ENCODE measurements around the gene MCF2L.

The MCF2L gene

DNA sequence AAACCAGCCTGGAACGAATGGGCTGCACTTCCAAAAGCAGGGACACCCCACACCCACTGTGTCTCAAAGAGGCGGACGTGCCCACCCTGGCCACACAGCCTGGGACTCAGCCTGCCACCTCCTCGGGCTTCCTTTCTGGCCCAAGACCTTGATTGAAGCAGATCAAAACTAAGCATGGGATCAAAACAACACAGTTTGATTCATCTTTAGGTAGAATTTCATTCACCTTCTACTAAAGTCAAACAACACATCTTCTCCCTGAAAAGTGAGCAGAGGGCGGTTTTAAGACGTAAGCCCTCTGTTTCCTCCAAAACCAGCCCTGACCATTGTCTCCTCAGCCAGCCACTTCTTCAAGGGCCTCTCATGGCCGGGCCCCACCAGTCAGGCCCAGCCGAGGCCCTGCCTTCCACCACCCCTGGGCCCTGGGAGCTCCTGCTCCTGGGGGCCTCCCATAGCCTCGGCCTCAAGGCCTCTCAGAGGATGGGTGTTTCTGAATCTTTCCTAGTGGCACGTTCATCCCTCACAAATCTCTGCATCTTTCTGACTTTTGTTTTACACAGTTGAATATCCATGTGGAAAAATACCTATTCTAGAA is 147.3 kb downstream of the MCF2L start:
- no peak for DNase-seq

DNA sequence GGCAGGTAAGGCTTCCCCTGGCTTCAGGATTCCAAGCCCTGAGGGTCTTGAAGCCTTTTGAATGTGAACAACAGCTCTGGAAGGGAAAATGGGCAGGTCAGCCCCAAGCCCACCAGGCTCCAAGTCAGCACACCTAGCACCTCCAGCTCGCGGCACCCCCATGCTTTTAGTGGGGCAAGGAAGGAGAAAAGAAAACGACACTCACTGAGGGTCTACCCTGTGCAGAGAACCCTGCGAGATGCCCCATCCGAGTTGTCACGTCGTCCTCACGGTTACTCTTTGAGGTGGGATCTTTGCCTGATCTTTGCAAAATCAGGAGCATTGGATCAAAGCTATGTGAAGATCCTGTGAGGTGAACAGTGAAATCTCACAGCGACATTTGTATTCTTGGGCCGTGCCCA is 147.9 kb downstream of the MCF2L start:
- no peak for DNase-seq

DNA sequence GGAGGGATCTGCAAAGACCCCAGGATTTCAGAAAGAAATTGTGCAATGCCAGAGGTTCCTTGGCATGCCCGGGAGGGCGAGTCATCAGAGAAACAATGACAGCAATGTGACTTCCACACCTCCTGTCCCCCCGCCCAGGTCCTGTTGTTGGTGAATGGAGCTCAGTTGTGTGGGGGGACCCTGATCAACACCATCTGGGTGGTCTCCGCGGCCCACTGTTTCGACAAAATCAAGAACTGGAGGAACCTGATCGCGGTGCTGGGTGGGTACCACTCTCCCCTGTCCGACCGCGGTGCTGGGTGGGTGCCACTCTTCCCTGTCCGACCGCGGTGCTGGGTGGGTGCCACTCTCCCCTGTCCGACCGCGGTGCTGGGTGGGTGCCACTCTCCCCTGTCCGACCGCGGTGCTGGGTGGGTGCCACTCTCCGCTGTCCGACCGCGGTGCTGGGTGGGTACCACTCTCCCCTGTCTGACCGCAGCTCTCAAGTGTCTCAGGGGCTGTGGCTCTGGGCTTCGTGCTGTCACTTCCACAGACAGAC is 148.4 kb downstream of the MCF2L start:
- no peak for DNase-seq

DNA sequence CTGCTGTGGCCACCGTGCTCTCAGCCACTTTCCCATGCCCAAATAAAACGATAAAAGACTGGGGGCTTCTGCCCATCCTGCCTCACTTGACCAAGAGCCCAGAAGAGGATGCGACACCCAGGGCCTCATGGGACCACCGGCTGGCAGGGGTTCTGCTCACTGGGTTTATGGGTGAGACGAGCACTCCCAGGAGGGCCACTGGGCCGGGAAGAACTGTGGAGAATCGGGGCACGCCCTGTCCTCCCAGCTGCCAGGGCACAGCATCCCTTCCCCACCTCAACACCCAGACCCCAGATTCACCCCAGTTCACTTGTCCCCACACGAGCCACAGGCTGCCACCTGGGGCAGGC is 148.9 kb downstream of the MCF2L start:
- no peak for DNase-seq

DNA sequence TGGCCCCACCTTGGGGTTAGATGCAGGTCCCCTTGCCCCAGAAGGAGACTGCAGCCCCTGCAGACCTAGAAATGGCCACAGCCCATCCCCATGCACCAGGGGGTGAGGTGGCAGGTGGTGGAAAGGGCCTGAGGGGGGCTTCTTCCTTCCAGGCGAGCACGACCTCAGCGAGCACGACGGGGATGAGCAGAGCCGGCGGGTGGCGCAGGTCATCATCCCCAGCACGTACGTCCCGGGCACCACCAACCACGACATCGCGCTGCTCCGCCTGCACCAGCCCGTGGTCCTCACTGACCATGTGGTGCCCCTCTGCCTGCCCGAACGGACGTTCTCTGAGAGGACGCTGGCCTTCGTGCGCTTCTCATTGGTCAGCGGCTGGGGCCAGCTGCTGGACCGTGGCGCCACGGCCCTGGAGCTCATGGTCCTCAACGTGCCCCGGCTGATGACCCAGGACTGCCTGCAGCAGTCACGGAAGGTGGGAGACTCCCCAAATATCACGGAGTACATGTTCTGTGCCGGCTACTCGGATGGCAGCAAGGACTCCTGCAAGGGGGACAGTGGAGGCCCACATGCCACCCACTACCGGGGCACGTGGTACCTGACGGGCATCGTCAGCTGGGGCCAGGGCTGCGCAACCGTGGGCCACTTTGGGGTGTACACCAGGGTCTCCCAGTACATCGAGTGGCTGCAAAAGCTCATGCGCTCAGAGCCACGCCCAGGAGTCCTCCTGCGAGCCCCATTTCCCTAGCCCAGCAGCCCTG is 149.4 kb downstream of the MCF2L start:
- no peak for DNase-seq

DNA sequence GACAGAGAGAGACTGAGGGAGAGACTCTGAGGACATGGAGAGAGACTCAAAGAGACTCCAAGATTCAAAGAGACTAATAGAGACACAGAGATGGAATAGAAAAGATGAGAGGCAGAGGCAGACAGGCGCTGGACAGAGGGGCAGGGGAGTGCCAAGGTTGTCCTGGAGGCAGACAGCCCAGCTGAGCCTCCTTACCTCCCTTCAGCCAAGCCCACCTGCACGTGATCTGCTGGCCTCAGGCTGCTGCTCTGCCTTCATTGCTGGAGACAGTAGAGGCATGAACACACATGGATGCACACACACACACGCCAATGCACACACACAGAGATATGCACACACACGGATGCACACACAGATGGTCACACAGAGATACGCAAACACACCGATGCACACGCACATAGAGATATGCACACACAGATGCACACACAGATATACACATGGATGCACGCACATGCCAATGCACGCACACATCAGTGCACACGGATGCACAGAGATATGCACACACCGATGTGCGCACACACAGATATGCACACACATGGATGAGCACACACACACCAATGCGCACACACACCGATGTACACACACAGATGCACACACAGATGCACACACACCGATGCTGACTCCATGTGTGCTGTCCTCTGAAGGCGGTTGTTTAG is 150.3 kb downstream of the MCF2L start:
- no peak for DNase-seq

DNA sequence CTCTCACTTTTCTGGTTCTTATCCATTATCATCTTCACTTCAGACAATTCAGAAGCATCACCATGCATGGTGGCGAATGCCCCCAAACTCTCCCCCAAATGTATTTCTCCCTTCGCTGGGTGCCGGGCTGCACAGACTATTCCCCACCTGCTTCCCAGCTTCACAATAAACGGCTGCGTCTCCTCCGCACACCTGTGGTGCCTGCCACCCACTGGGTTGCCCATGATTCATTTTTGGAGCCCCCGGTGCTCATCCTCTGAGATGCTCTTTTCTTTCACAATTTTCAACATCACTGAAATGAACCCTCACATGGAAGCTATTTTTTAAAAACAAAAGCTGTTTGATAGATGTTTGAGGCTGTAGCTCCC is 150.8 kb downstream of the MCF2L start:
- DNase-seq = no peak

DNA sequence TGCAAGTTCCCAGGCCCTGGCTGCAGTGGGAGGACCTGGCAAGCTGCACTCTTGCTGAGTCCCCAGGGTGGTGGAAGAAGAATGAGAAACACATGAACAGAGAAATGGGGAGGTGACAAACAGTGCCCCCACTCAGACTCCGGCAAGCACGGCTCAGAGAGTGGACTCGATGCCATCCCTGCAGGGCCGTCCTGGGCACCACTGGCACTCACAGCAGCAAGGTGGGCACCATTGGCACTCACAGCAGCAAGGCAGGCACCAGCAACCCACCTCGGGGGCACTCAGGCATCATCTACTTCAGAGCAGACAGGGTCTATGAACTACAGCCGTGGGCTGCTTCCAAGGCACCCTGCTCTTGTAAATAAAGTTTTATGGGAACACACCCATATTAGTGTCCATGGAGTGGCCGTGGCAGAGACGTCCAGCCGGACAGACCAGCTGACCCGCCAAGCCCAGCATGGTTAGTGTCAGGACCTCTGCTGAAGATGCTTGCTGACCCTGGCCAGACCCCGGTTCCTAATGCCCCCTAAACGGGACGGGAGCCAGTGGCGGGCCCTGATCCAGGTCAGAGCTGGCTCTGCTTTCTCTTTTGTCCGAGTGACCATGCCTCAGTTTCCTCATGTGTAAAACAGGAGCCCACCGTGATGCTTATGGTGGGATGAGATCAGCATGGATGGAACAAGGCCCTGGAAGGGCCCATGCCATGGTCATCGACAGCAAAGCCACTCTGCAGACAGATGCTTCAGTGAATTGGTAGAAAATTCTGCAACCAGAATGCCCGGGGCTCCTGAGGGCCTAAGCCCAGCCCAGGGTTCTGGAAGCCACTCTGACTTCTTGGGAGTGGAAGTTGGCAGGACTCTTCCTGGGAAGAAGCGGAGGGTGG is 151.5 kb downstream of the MCF2L start:
- no peak for DNase-seq

DNA sequence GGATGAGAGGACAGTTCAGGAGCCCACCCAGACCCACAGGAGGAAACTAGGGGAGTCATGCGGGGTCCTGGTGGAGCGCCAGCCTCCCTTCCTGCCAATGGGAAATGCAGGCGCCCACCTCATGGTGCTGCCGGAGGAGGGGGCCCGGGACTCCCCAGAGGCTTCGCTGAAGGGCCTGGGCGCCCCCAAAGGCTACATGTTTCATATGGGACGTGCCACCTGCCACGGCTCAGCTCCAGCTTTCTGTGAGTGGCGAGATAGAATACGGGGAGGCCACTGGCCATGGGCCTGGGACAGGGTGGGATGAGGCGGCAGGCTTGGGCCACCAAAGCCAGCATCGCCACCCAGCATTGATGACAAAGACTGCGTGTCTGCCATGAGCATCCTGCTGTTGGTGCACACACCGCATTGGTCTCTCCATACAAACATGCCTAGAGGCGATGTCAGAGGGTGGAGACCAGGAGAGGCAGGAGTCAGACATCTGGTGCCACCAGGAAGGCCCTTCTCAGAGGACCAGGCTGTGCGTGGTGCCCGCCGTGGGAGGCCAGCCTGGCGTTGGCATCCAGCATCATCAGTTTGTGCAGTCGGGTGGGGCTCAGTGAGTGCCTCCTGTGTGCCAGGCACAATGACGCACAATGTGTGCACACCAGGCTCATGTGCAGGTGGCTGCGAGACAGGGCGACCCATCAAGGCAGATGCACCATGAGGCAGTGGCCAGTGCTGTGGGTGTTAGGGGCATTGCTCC is 152.3 kb downstream of the MCF2L start:
- DNase-seq = no peak

DNA sequence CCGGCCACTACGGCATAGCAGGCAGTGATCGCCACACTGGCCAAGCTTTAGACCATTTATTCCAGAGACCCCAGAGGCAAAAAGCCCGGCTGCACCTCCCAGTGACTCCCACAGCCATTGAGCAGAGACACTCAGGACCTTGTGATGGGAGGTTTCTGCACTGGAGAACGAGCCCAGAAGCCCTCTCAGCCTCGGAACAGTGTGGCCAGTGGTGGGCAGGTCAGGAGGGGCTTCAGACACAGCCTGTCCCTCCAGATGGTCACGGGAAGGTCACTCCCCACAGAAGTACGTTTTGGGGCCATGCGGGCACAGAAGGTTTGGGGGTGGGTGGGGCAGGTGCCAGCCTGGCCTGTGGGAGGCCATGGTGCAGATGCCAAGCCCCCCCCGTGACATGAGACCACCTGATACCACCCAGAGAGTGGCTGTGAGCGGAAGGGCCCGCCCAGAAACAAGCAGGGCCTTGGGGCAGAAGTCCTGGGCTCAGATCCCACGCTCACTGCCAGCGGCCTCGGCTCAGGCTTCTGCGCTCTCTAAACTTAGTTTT is 153.0 kb downstream of the MCF2L start:
- DNase-seq = no peak

DNA sequence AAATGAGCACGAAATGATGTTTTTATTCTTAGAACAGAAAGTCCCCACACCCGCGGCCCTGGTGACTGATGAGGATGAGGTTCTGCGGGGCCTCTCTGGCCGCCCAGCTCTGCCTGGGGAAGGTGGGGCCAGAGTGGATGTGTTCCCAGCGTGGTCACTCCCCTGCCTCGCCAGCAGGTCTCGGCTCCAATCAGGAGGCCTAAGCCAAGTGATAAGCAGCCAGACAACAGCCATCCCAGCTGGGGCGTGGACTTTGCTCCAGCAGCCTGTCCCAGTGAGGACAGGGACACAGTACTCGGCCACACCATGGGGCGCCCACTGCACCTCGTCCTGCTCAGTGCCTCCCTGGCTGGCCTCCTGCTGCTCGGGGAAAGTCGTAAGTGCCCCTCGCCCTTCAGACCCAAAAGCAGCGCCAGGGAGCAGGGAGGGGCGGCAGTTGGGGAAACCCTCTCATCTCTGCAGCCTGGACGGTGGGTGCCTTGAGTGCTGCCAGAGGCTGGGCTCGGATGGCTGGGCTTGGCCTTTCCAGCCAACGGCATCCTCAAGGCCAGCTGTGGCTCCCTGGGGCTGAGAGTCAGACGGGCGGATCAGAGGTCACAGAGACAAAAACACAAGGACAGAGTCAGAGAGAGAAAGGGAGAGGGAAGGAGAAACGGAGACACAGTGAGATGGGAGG is 153.7 kb downstream of the MCF2L start, which contains the start of gene F10:
F10 (plus strand) TSS at position 250 of the 676 bp plus-strand sequence; CDS start at position 307, 57 bp downstream.
- no peak for DNase-seq

DNA sequence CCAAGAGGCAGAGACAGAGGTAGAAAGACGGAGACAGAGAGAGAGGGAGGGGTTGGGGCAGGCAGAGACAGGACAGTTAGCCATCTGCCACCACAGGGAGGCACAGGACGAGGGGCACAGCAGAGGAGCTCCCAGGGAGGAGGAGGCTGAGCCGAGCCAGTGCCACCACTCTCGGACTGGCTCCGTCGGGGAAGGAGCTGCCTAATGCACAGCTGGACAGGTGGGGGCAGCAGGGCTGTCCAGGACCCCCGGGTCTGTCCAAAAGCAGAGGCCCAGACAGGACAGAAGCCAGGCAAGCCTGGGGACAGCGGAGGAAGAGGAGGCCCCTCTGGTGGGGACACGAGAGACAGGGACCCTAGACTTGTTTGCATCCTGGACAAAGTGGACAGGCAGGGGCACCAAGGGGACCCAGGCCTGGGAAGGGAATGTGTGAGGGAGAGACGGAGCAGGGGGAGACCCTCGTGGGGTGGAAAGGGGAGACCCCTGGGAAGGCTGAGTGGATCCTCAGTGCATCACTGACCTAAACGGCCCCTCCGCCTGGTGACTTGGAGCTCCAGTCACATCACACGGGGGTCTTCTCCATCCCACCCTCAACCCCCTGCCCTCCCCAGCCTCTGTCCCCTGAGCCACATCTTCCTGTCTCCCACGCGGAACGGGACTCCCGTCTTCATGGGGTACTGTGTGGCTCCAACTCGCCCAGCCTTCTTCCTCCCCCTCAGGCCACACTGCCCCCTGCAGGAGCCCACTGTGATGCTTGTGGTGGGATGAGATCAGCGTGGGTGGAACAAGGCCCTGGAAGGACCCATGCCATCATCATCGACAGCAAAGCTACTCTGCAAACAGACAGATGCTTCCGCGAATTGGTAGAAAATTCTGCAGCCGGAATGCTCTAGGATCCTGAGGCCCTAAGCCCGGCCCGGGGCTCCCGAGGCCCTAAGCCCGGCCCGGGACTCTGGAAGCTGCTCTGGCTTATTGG is 154.5 kb downstream of the MCF2L start:
- DNase-seq = no peak

DNA sequence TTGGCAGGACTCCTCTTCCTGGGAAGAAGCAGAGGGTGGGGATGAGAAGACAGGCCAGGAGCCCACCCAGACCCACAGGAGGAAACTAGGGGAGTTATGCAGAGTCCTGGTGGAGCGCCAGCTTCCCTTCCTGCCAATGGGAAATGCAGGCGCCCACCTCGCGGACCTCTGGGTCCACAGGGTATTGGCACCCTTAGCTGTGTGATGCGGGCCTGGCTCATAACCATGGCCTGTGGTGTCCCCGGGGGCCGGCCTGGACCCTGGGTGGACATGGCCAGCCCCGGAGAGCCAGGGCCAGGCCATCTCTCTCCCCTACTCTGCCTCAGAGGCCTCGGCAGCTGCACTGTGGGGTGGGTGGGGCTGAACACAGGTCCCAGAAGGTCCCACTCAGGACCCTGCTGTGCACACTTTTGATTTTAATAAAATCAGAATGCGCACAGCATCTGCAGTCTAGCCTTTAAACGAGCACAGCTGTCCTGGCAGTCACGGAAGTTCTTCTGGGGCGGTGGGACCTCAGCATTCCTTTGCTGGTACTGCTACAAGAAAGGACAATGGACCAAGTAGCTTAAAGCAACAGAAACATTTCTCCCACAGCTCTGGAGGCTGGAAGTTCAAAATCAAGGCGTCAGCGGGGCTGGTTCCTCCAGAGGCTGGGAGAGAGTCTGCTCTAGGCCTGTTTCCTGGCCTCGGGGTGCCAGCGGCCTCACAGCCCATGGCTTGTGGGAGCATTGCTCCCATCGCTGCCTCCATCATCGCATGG is 155.4 kb downstream of the MCF2L start:
- DNase-seq = no peak

DNA sequence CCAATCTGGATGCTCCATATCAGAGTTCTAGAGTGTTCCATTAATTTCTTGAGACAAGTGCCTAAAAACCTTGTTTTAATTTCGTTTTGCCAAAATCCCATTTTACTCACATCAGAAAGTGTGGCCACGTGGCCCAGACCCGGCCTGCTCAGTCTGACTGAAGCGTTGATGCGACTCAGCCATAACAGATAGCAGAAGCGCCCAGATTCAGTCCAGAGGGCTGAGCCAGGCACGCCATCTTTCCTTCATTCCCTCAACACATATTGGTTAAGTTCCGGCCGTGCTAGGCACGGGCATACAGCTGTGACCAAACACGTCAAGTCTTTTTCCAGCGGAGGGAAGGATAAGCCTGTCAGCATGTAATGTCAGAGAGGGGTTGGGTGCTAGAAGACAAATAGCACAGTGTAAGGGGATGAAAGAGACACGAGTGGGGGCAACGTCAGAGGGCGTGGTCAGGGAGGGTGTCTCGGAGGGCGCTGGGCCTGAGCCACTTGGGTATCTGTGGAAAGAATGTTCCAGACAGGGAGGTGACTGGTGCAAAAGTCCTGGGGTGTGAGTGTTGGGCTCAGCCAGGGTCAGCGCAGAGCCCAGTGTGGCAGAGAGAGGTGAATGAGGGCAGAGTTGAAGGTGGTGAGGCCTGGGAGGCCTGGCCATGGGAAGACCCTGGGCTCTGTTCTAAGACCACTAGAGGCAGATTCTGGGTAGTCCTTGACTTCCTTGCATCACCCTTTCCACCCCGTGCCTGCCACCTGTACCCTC is 156.7 kb downstream of the MCF2L start:
- no peak for DNase-seq

DNA sequence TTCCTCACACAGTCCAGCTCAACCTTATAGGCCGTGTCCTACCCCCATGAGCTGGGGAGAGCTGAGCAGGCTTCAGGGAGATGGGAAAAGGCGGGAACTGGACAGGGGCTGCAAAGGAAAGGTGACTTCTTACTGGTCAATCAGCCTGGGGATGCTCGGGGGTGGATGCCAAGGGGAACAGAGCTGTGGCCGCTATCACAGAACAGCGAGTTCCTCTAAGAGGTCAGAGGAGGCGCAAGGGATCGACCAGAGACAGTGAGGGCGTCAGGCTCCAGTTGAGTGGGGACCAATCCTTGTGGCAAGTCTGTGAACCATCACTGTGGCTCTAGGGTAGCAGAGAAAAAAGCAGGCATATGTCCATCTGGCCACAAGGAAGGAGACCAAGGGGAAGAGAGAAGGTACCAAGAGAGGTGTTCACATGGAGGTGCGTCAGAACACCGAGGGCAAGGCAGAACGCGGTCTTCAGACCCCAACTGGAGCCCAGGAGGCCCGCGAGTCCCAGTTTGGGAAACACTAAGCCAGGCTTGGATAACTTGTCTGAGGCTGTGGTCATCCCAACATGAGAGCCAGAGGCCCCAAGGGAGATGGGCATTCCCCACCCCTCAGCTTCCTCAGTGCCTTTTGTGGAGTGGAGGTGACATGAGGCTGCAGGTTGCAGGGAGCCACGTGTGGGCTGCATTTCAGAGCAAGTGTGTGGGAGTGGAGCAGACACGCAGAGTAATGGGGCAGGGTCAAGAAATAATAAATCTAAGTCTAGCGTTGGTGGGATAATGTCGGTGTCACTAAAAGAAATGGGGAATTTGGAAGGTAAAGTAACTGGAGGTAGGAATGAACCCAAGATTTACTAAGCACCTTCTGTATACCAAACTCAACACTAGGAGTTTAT is 157.5 kb downstream of the MCF2L start:
- DNase-seq = no peak

DNA sequence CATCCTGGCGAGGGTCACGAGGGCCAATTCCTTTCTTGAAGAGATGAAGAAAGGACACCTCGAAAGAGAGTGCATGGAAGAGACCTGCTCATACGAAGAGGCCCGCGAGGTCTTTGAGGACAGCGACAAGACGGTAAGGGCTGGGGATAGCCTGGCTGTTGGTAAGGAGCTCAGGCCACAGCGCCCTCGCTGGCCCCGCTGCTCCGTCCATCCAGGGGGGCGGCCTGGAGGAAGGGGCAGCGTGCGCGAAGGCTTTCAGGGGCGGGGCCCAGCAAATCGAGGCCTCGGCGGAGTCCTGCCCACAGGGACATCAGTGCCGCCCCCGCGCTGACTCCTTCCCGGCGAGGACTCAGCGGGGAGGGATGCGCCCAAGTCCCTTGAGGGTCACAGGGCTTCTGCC is 160.5 kb downstream of the MCF2L start:
- no peak for DNase-seq

Data from CD4-positive, alpha-beta T cell treated with Interleukin-17A for 4 hours (primary cell).